ENCODE results near the gene CPM.

DNA sequence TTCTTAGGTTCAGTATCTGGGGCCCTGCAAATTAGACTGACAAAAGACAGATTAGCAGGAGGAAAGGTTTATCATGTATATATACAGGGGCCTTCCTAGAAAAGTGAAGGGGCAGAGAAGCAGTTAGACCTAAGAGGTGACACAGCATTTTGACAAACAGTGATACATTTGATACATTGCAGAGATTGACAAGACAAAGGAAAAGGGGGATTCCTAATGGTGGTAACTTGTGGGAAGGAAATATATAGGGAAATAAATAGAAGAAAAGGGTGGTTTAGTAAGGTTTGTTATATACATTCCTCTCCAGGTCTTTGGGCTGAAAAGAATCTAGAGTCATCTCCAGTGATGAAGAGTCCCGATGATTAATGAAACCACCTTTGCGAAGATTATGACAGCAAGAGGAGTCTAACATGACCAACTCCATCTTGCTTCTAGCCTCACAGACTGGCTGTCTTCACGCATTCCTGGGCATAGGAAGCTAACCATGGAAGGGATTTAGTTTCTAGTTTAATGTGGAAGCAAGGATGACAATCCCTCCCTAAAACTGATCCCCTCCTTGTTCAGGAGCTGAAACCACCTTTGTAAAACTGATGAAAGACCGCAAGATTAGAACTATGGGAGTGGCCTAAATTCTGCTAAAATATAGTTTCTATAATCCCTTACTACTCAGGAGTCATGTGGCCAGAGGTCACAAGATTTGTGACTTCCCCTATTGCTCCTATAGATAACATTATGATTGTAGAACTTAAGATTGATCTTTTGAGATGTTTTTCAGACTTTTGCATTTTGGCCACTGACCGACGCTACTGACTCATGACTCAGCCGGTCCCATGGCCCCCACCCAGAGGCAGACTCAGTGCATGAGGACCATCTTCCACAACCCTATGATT, 31.1 kb upstream of the CPM start:
- TF ChIP-seq RNF2 (IDR thresholded peaks at IDR 0.05; ENCODE audit: borderline replicate concordance, low read depth), result no peak
- TF ChIP-seq MAFK (IDR thresholded peaks at IDR 0.05; ENCODE audit: partially characterized antibody), result no peak
- no peak for TF ChIP-seq CEBPB (IDR thresholded peaks at IDR 0.05)

Measured in A549 (cell line).